Esophagus mucosa (tissue), 1 donor: ENCODE data around the gene MTRF1L. TPM values are rescaled to one million over a fixed set of nuclear protein-coding genes. Genes with fewer than 3 reads are reported as not detected.
"Not testable (repeated sequence)": the region's sequence is repeated elsewhere in the genome, so short reads cannot be mapped to it uniquely, and the experiment has no call there.

Experiments
- ATAC-seq: fragments of 200-7000 bp; cut with Tn5 transposase; one replicate; pipeline ENCODE4 v1.9.1; 2020
- total RNA-seq: library from RNA; stranded (reverse); gene quantifications from one replicate; pipeline ENCODE4 v1.2.4, GENCODE V29; 2023
- donor health status: DM: yes; HTN: yes; CAD: no.

MTRF1L gene
- total RNA-seq, 1 donor from 2014 or later, result 11.5 TPM

DNA sequence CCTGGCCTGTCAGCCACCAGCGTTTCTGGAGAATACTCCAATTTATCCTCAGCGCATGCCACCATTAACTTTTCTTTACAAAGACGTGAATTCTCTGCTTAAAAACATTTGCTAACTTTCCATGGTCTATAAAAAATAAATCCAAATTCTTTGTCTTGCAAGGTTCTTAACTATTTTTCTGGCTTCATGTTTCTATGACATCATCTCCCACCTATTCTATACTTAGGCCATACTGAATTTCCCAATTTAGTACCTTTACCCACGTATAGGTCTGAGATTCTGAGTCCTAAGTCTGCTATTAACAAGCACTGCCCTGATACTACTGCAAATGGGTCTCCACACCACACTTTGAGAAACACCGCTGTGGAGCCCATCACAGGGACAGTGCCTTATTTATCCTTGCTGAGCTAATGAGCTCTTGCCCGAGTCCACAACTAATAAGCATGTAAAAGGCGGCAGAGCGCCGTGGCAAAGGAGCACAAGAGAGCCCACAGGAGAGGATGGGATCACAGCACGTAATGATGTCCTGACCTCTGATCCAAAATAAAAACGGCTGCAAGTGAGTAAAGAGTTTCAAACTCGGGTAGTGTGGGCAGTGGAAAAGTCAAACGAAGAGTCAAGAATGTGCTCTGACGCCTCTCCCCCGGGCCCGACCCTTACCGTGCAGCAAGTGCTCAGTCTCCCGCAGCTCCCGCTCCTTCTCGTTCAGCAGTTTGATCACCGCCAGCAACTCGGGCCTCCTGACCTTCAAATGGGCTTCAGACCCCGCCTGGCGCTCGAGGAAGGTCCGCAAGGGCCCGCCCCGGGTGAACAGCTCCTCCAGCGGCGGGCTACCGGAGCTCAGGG lies 519 bp downstream of the MTRF1L start:
- ATAC-seq, result peak; percentile 9

DNA sequence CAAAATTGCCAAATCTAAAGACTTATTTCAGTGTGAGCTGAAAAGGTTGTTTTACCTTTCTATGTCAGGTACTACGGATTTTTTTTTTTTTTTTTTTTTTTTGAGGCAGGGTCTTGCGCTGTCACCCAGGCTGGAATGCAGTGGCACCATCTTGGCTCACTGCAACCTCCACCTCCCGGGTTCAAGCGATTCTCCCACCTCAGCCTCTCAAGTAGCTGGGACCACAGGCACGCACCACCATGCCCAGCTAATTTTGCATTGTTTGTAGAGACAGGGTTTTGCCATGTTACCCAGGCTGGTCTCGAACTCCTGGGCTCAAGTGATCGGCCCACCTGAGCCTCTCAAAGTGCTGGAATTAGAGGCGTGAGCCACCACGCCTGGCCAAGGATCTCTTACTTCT lies 1.7 kb downstream of the MTRF1L start:
- ATAC-seq, result not testable (repeated sequence)

DNA sequence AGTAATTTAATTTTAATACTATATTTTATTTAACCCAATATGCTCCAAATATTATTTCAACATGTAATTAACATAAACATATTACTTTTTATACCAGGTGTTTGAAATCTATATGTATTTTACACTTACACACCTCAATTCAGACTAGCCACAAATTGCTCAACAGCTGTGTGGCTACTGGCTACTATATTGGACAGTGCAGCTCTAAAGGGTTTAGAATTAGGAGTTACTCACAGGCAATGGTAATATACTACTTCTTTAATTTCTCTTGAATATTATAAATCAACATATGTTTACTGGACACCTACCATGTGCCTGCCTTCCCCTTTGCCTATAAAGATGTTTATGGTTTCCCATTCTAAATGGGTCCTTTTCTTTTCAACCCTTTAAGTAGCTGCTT lies 2.3 kb downstream of the MTRF1L start:
- no peak for ATAC-seq

- ATAC-seq, result not testable (repeated sequence)
Measured at GRCh38 chr6:152999538-152999937, 3.0 kb downstream of the MTRF1L start.

DNA sequence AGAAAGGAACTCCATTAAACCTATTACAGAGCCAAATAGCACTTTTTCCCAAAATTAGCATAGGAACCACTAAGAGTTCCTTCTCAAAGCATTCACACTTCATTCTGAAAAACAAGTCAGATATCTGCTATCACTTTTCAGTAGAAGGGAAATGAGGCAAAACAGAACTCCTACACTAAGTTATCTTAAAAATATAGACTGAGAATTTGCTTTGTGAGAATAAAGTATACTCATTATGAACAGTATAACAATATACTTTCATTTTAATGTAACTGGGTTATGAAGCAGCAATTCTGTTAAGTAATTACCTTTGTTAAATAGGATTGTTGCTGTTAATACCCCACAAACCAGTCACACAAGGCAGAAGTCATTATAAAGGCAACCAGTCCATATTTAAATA lies 8.7 kb downstream of the MTRF1L start:
- ATAC-seq, result no peak

GRCh38 chr6:152993431-152993830 lies 9.1 kb downstream of the MTRF1L start:
- ATAC-seq, result no peak

- no peak for ATAC-seq
Measured at GRCh38 chr6:152986978-152987377, 15.5 kb downstream of the MTRF1L start.

GRCh38 chr6:152985300-152985699 lies 17.2 kb downstream of the MTRF1L start:
- not testable (repeated sequence) for ATAC-seq

DNA sequence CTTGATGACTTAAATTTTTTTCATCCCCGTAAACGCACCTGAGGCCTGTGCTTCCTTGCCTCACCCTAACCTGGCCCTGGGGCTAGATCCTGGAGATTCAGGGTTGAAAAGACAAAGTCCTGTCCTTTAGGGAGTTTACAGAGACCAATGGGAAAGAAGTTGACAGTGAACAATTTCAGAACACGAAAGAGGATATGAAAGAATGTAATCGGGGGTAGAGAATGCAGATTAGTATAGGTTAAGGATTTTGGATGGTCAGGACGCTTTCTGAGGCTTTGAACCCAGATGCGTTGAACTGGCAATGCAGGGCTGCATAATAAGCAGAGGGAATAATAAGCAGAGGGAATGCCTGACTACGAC lies 18.0 kb downstream of the MTRF1L start:
- no peak for ATAC-seq

DNA sequence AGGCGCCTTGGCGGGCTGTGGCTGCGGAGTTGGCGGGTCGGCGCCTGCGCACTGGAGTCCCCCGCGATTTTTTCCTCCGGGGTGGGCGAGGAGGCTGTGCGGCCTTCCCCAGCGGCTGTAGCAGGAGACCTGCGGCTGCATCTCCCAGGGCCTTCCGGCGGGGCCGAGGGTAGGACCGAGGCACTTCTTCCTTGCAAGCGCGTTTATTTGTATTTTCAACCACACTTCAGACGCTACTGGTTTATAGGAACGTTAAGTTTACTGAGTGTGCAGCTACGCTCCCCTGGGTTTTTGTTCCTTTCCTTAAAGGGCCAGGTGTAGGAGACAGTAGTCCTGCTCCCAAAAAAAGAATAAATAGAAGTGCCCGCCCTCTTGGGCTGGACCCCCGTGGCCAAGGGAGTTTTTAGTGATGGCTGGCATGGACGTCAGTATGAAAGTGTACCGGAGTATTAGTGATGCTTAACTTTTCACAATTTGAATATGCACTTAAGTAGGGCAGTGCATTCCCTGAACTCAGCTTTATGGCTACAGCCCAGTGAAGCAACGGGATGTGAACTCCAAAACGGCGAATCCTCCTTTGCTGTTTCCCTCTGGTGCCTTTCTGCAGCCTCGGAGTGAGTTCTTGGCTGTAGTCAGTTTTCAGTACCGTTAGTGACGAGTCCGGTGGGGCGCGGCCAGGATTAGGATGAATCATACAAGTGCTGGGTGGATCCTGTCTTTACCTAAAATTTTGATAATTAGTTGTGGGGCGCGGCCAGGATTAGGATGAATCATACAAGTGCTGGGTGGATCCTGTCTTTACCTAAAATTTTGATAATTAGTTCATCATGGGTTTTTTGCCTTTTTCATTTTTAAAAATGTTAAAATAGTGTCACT lies 18.6 kb downstream of the MTRF1L start:
- ATAC-seq, result peak; percentile 80

DNA sequence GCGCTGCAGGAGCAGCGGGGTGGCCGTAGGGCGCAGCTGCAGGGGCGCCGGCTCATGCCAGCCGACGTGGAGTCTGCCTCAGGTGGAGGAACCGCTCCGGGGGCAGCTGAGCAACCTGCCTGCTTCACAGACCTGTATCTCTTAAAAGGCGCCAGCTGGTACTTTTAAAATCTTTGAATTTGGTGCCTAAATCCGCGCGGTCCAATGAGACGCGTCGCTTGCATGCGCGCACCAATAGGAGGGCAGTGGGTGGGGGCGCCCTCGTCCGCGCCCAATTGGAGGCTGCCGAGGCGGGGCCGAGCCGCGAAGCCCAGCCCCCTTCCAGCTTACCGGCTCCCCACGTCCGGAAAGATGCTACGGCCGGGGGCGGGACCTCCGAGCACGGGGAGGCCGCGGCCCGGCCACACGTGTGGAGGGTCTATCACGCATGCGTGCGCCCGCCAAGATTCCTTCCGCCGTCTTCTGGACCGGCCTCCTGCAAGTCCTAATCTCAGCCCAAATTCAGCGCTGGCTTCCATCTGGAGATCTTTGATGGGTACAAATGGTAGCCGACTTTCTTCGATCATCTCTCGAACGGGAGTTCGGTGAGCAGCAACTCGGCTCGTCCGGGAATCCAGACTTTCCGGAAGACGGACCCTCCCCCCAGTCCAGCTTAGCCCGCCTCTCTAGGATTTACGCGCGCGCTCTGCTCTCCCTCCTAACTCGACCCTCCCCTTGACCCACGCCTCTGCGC lies 19.4 kb downstream of the MTRF1L start, which contains the start of gene FBXO5:
TSS of gene FBXO5 (minus strand) at position 138 of the 733 bp plus-strand sequence. CDS start at position 56, 82 bp downstream.
- ATAC-seq, result peak; percentile 99

DNA sequence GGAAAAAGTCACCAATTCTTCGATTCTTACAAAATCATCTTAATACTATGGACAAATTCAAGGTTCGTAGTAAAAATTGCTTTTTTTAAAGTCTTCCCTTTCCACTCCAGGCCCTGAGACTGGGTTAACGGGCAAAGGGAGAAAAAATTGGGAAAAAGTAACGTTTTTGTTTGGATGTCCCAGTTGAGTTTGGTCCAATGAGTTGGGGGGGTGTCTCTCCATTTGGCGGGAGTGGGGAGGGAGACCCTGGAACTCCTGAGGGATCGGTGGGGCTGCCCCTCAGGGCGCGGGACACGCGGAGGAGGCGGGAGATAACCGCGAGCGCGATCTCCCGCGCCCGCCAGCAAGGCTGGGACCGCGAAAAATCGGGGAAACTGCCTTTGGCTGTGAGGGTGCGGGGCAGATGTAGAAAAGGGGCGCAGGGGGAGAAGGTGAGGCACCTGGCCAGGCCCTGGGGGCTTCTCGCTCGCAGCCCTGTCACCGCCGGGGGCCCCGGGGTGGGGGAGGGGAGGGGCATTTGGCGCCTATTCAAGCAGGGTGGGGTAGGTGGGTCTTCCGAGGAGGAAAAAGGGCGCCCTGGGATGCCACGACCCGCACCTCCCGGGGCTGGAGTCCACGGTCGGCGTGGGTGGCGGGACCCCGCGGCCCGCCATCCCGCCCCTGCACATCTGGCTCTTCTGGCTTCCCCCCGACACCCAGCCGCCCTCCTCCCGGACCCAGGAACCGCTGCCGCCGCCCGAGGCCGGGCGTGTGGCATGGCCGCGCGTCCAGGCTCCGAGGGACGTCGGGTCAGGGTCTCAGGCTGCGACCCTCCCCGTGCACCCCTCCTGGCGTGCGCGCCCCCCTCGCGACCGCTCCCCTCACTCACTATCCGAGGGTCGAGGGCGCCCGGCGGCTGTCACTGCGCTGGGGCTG lies 20.3 kb downstream of the MTRF1L start:
- no peak for ATAC-seq

GRCh38 chr6:152981219-152981618 lies 21.3 kb downstream of the MTRF1L start:
- ATAC-seq, result no peak

- no peak for ATAC-seq
Measured at GRCh38 chr6:152980656-152981055, 21.9 kb downstream of the MTRF1L start.

- ATAC-seq, result no peak
Measured at GRCh38 chr6:152979116-152979515, 23.4 kb downstream of the MTRF1L start.

GRCh38 chr6:152978058-152978457 lies 24.5 kb downstream of the MTRF1L start:
- ATAC-seq, result no peak

DNA sequence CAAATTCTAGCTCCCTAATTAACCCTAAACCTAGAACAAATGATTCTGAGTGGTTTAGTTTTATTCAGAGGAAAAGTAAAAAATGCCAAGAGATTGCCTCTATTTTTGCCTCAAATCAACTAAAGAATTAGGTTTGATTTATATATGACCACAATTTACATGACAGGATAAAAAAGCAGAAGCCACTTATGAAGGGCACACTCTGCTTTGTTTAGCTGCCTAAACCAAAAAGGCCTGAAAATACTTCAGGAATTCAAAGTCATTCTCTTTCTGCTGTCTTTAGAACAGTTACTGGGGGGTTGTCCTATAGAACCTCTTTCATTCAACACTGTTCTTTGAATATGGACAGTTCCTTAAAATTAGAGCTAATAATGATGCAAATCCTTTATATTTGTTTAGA lies 25.0 kb downstream of the MTRF1L start:
- ATAC-seq, result no peak

GRCh38 chr6:152976749-152977148 lies 25.8 kb downstream of the MTRF1L start:
- no peak for ATAC-seq

- ATAC-seq, result peak; percentile 65
Measured at GRCh38 chr6:152975204-152975915, 27.1 kb downstream of the MTRF1L start.

DNA sequence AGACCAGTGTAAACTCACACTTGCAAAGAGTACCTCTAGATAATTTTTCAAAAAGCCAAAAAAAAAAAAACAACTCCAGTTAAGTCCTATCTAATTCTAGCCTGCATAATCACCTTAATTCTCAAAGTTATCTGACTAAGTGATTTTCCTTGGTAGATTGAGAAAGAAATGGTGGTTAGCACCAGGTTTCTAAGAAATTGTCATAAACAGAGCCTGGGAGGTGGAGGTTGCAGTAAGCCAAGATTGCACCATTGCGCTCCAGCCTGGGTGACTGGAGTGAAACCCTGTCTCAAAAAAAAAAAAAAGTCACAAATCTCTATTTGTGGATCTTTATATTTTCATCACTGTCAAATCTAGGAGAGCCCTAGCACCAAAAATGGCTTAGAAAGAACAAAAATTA lies 28.6 kb downstream of the MTRF1L start:
- no peak for ATAC-seq
